VCaP (cell line): ENCODE data around the gene TRIM40.

Experiments used
- H3K27ac ChIP-seq: fragments of 450-650 bp; 2 replicates; pipeline ENCODE4 v1.5.1; 2017
- CTCF ChIP-seq: fragments of 450-650 bp; conservative IDR thresholded peaks from 2 replicates; pipeline ENCODE4 v1.5.1; 2017; ENCODE audit warnings: mild to moderate bottlenecking, moderate library complexity

The TRIM40 gene

GRCh38 chr6:30175765-30176164 lies 39.8 kb downstream of the TRIM40 start:
- H3K27ac ChIP-seq = no peak overlapping the region
- no peak for TF ChIP-seq CTCF

- no peak for TF ChIP-seq CTCF
- H3K27ac ChIP-seq = no peak overlapping the region
These were observed 42.9 kb downstream of the TRIM40 start for GRCh38 chr6:30178837-30179236.

- H3K27ac ChIP-seq = no peak overlapping the region
- TF ChIP-seq CTCF = no peak
These were observed 44.2 kb downstream of the TRIM40 start for GRCh38 chr6:30180145-30180544.

GRCh38 chr6:30184417-30185031 lies 48.6 kb downstream of the TRIM40 start:
- no peak for TF ChIP-seq CTCF
- no peak overlapping the region for H3K27ac ChIP-seq

GRCh38 chr6:30185846-30186484 lies 50.0 kb downstream of the TRIM40 start:
- no peak for TF ChIP-seq CTCF
- H3K27ac ChIP-seq = no peak overlapping the region

GRCh38 chr6:30188541-30188940 lies 52.6 kb downstream of the TRIM40 start:
- no peak overlapping the region for H3K27ac ChIP-seq
- no peak for TF ChIP-seq CTCF

- H3K27ac ChIP-seq = no peak overlapping the region
- no peak for TF ChIP-seq CTCF
These were observed 56.1 kb downstream of the TRIM40 start for GRCh38 chr6:30192076-30192475.
